ENCODE measurements around the gene ACTRT2.

DNA sequence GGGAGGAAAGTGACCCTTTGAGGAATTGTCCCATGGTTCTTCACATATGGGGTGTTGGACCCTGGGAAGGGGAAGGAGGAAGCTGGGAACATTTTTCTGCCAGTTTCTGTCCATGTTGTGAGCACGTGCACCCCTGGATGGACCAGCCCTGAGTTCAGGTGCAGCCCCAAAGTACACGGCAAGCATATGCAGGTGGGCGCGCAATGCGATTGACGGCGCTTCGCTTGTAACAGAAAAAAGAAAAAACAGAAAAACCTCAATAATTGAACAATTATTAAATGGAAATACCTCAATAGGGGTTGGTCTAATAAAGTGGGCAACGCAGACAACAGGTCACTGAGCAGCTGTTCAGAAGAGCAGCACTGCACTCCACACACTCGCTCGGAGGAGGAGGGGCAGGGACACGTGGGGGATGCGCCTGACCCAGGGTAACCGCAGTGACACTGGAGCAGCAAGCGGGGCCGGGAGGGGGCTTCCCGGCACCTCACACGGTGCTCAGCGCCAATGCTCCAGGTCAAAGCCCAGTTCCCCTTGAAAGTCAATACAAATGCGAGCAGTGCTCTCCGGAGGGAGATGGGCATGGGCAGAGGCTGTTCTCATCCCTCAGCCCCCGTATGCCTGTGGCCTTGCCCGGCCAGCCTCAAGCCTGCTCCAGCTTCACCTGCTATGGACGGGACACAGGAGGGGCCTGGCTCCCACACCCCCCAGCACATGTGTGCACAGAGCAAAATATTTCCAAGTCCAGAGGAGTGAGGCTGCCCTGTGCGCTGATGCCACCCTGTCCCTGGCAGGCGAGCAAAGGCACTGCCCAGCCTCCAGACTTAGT lies 6.6 kb upstream of the ACTRT2 start:
- TF ChIP-seq EZH2 (optimal IDR thresholded peaks at IDR 0.05; ENCODE audit: low read depth, low read length) (no peak), EZH2phosphoT487 (IDR thresholded peaks at IDR 0.05; ENCODE audit: low read length) (no peak)
- TF ChIP-seq, protein P1, sequence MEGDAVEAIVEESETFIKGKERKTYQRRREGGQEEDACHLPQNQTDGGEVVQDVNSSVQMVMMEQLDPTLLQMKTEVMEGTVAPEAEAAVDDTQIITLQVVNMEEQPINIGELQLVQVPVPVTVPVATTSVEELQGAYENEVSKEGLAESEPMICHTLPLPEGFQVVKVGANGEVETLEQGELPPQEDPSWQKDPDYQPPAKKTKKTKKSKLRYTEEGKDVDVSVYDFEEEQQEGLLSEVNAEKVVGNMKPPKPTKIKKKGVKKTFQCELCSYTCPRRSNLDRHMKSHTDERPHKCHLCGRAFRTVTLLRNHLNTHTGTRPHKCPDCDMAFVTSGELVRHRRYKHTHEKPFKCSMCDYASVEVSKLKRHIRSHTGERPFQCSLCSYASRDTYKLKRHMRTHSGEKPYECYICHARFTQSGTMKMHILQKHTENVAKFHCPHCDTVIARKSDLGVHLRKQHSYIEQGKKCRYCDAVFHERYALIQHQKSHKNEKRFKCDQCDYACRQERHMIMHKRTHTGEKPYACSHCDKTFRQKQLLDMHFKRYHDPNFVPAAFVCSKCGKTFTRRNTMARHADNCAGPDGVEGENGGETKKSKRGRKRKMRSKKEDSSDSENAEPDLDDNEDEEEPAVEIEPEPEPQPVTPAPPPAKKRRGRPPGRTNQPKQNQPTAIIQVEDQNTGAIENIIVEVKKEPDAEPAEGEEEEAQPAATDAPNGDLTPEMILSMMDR (IDR thresholded peaks at IDR 0.05; ENCODE audit: low read length), result no peak
